ENCODE results near the gene TM6SF1.

- TF ChIP-seq POLR2AphosphoS5 (IDR thresholded peaks at IDR 0.05; ENCODE audit: low read depth, low read length) (no peak), TAF1 (IDR thresholded peaks at IDR 0.05; ENCODE audit: borderline replicate concordance, low read depth, low read length) (no peak)
These were observed 20.2 kb downstream of the TM6SF1 start for GRCh38 chr15:83127547-83128150.
